ENCODE measurements around the gene ZNF57.

- TF ChIP-seq CTCF (IDR thresholded peaks at IDR 0.05) (no peak), POLR2A (IDR thresholded peaks at IDR 0.05) (no peak)
Observed at GRCh38 chr19:2863816-2864215, 36.9 kb upstream of the ZNF57 start.

Data from sigmoid colon (tissue), 3 donors.